ENCODE results near the gene CD59.
"Not testable (repeated sequence)": the region's sequence is repeated elsewhere in the genome, so short reads cannot be mapped to it uniquely, and the experiment has no call there.

CD59 gene

DNA sequence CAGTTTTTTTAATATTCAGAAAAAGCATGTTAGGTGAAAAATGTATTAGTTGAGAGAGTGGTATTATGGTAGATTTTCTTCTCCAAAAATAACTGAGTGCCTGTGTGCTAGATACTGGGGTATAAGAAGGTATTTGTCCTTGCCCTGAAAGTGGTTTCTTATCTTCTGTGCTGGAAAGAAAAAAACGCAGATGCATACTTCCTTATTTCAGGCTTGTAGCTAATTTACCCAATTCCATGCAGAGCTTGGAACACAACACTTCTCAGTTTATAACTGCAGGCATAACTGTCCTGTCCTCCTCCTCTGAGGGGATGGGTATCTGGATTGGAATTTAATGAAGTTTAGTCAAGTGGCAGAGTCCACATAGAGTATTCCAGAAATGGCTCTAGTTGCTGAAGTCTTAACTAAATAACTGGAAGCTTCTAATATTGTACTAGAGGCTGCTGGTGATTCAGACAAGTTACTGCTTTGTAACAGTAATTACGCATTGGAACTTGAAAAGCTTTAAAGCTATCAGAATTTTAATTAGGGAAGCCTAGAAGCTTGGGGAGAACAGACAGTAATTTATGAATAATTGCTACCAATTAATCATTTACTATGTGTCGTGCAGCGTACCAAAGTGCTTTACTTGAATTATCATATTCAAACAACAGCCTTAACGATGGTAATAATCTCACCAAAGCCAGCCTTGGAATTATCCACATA lies 22.9 kb downstream of the CD59 start:
- DNase-seq (ENCODE audit: low read depth), result no peak

- DNase-seq (ENCODE audit: low read depth), result no peak
Observed at GRCh38 chr11:33712436-33712835, 23.8 kb downstream of the CD59 start.

- DNase-seq (ENCODE audit: low read depth), result no peak
Observed at GRCh38 chr11:33709466-33709865, 26.8 kb downstream of the CD59 start.

- DNase-seq (ENCODE audit: low read depth), result no peak
Observed at GRCh38 chr11:33708985-33709384, 27.2 kb downstream of the CD59 start.

- not testable (repeated sequence) for DNase-seq (ENCODE audit: low read depth)
Observed at GRCh38 chr11:33707831-33708230, 28.4 kb downstream of the CD59 start.

DNA sequence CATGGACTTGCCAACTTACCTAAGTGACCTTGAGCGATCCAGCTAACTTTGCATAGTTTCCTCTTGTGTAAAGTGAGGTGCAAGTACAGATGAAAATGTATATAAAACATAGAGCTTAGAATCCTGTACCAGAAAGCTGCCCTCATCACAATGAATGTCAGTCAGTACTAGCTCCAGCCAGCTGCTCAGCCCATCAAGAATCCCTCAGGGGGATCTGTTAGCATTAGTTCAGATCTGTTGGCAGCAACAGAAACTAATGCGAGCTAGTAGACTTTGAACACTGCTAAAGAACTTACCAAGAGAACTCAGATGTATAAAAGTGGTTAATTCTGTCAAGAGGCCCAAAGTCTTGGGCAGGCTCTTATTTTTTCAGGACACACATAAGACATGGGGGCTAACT lies 29.3 kb downstream of the CD59 start:
- no peak for DNase-seq (ENCODE audit: low read depth)

DNA sequence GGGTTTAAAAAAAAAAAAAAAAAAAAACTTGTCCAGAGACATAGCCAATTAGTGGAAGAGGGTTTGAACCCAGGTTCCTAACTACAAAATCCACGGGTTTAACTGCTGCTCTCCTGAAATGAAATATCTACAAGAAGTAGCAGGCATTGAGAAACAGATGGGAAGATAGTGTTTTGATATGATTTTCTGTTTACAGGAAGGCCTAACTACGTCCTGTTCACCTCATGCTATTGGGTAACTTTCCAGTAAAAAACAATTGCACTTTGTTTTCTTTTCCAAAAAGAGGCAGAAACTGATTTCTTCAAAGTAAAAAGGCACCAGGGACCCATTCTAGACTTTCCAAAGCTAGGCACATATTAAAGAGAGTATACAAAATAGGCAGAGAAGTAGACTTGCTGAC lies 29.7 kb downstream of the CD59 start:
- no peak for DNase-seq (ENCODE audit: low read depth)

- no peak for DNase-seq (ENCODE audit: low read depth)
Observed at GRCh38 chr11:33704240-33705002, 31.8 kb downstream of the CD59 start.

DNA sequence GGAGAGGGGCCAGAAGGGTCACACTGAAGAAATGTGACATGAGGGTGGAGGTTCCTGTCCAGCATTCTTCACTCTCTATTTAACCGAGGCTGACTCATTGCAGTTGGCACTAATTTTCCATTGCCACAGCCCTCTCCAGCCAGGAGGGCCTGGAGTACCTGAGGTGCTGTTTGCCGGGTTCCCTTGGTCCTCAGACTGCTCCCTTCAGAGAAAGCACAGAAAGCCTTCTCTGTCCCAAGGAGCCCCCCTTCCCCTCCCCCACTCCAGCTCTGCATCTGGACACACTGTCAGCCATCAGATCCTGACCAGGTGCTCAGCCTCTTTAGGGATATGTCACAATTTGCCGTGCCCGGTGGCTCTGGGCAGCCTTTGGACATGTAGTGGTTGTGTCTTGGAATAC lies 32.4 kb downstream of the CD59 start:
- no peak for DNase-seq (ENCODE audit: low read depth)

GRCh38 chr11:33703234-33703633 lies 33.0 kb downstream of the CD59 start:
- DNase-seq (ENCODE audit: low read depth), result no peak

DNA sequence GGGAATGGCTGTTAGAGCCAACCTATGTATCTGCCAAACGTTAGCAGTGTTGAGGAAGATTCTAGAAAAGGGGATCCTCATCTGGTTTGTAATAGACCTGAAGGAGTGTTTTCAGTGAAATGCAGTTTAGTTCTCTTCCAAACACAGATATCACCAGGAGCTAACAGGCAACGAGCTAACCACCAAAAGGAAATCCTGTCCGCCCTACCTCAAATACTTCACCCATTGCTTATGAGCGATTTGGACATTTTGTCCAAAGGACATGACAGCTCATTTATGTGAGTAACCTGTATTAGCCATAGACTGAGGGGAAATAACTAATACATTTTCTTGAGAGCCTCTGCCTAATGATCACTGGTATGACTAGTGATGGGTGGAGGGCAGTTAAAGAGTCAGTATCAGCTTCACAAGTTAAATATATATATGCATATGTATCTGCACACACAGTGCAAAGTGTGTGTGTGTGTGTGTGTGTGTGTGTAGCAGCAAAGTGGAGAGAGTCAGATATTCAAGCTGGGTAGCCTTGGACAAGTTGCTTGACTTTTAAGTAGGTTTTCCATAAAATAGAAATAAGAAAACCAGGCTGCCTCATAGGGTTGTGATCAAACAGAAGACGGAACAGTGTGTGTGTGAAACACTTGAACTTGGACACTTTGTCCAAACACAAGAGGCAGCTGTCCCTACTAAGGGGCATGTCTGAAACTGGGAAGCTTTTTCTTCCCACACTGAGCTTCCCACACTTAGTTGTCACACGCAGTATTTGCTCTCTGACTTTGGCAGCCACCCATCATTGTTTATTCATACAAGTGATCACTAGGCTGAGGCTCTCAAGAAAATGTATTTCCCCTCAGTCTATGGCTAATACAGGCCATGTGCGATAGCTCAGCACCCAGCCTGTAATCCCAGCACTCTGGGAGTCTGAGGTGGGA lies 34.7 kb downstream of the CD59 start:
- DNase-seq (ENCODE audit: low read depth), result no peak

GRCh38 chr11:33700502-33701271 lies 35.5 kb downstream of the CD59 start, which contains the start of gene C11orf91:
Gene C11orf91, minus strand, starts transcription at chr11:33700826. Its CDS starts 86 bp downstream, at chr11:33700740.
- DNase-seq (ENCODE audit: low read depth), result peak; percentile 85

- DNase-seq (ENCODE audit: low read depth), result no peak
Observed at GRCh38 chr11:33700063-33700501, 36.1 kb downstream of the CD59 start.

DNA sequence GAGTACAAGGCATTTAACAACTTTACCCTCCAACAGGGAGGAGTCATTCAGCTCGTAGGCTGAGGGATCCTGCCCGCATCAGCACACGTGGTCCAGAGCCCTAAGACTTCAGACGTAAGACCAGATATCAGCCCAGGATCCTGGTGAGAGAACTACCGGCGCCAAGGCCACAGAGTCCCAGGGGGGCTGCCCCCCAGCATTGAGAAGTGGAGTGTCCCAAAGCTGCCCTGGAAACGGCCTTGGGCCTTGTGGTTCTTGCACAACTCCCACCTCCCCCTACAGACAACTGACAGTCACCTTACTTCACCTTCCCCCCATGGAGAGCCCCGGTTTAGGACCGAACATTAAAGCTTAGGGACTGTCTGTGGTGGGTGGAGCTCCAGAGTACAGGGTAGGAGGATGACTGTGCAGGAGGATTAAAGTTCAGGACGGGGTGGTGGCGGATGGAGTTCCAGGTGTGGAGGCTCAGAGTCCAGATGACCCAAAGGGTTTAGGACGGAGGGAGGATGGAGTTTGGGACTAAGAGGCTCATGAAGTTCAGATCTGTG lies 36.6 kb downstream of the CD59 start:
- no peak for DNase-seq (ENCODE audit: low read depth)

GRCh38 chr11:33698921-33699320 lies 37.3 kb downstream of the CD59 start:
- DNase-seq (ENCODE audit: low read depth), result no peak

- no peak for DNase-seq (ENCODE audit: low read depth)
Observed at GRCh38 chr11:33697997-33698396, 38.2 kb downstream of the CD59 start.

DNA sequence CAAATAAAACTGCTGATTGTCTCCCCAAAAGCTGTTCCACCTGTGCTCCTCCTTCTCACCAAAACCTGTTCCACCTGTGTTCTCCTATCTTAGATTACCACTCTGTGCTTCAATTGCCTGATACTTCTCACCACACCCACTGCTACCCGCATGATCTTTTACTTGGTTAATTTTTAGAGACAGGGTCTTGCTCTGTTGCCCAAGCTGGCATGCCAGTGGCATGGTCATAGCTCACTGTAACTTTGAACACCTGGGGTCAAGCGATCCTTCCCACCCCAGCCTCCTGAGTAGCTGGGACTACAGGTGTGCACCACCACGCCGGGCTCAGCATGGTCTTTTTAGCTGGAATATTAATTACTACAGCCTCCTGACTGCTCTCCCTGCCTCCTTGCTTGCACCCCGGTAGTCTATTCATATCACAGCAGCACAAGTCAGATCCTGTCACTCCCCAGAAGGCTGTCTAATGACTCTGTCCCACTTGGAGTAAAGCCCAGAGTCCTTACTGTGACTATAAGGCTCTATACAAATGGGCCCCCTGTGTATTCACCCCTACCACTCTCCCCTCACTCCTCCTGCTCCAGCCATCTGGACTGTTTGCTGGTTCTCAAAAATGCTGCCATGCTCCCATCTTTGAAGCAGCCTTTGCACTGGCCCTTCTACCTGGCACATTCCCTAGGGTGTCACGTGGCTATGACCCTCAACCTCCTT lies 39.1 kb downstream of the CD59 start:
- no peak for DNase-seq (ENCODE audit: low read depth)

DNA sequence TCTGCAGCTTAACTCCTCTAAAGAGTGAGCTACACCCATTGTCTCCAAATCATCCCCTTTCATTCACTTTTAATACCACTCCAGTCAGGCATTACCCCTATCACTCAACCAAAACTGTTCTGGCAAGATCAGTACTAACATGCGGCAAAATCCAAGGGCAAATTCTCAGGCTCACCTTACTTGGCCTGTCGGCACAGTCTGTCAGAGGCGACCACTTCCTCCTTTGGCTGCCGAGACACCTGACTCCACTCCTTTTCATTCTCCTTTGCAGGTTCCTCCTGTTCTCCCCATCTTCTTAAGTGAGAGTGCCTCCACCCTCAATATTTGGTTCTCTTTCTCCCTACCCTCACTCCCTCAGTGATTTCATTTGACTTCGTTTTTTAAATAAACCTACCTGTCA lies 39.8 kb downstream of the CD59 start:
- DNase-seq (ENCODE audit: low read depth), result no peak

DNA sequence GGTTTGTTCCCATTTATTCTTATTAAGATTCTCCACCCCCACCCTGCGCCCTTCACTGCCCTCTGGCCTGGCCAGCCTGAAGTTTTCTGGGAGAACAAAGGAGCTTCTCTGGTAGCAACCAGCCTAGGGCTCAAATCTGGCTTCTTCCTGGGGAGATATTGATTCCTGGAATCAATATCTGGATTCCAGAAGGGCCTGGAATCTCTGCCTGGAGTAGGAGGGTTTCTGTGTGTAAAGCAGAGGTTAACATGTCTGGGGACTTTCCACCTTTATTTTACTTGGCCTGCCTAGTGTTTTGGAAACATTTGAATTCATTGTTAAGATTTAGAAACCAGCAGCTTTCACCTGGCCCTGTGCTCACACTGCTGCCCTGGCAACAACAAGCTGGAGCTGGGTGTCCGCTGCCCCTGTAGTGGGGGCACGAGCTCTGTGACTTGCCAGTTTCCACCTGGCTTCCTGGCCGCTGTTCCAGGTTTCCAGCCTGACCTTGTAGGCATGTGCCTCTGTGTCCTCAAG lies 41.1 kb downstream of the CD59 start:
- no peak for DNase-seq (ENCODE audit: low read depth)

DNA sequence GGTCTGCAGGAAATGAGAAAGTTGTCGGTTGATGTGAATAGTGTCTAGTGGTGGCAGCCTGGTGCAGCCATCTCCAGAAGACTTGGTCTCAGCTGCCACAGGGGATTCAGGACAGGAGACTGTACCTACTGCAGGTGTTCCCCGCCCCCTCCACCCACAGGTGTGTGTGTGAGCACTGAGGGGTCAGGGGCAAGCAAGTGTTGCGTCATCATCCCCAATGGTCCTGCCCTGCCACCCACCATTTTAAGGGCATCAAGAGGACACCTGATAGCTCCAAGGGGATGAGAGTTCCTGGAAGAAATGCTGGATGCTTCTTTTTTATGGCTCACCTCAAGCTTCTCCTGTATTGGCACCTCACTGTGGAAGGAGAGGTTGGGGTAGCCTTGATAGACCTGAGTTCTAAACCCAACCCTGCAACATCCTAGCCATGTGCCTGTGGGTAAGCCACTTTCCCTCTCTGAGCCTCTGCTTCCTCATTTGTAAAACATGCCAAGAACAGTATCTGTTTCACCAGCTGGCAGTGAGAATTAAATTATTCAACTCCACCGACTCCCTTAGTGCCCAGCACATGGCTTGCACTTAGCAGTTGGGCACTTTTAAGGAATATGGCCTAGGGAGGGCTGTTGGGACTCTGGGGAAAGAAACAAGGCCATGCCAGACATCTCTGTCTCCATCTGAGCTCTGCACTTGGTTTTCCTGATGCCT lies 41.7 kb downstream of the CD59 start:
- DNase-seq (ENCODE audit: low read depth), result no peak

Data from stimulated activated CD8-positive, alpha-beta memory T cell treated with anti-CD3 and anti-CD28 coated beads, Interleukin-12 subunit alpha, Interleukin-12 subunit beta, amount 100 ng/mL, for 4 hours (primary cell).